Rectal smooth muscle tissue (tissue), 1 donor: ENCODE data around the gene CRTAC1.

Experiments used
- H3K27ac ChIP-seq: one replicate; pipeline ENCODE4 v1.7.0; 2013; ENCODE audit warnings: low read depth, low read length, inconsistent platforms
- H3K27me3 ChIP-seq: one replicate; pipeline ENCODE4 v1.7.0; 2013; ENCODE audit warnings: low read length; ENCODE audit not compliant: control insufficient read depth, insufficient read depth
- H3K36me3 ChIP-seq: one replicate; pipeline ENCODE4 v1.7.0; 2013; ENCODE audit warnings: low read length; ENCODE audit not compliant: control insufficient read depth, insufficient read depth
- H3K4me1 ChIP-seq: one replicate; pipeline ENCODE4 v1.7.0; 2013; ENCODE audit warnings: low read length; ENCODE audit not compliant: control insufficient read depth, insufficient read depth
- H3K4me3 ChIP-seq: one replicate; pipeline ENCODE4 v1.7.0; 2013; ENCODE audit warnings: low read length
- H3K9ac ChIP-seq: one replicate; pipeline ENCODE4 v1.7.0; 2013; ENCODE audit warnings: low read length

The CRTAC1 gene

GRCh38 chr10:98045785-98046389 is 15.5 kb upstream of the CRTAC1 start:
- no peak overlapping the region for H3K27ac ChIP-seq
- no peaks in the 10 kb centered on the region for H3K36me3 ChIP-seq
- no peak overlapping the region for H3K9ac ChIP-seq
- no peaks in the 10 kb centered on the region for H3K4me1 ChIP-seq
- peaks cover 3% of the 10 kb centered on the region for H3K27me3 ChIP-seq
- no peak overlapping the region for H3K4me3 ChIP-seq

- H3K27me3 ChIP-seq = peaks cover 9% of the 10 kb centered on the region
These were observed 11.1 kb upstream of the CRTAC1 start for GRCh38 chr10:98041352-98042043.

GRCh38 chr10:98039690-98040381 is 9.4 kb upstream of the CRTAC1 start:
- H3K4me3 ChIP-seq = no peak overlapping the region
- H3K9ac ChIP-seq = no peak overlapping the region
- no peaks in the 10 kb centered on the region for H3K4me1 ChIP-seq
- no peaks in the 10 kb centered on the region for H3K36me3 ChIP-seq
- H3K27ac ChIP-seq = no peak overlapping the region
- peaks cover 9% of the 10 kb centered on the region for H3K27me3 ChIP-seq

More at GRCh38 chr10:98041352-98042043, 11.1 kb upstream of the CRTAC1 start:
- H3K27ac ChIP-seq = no peak overlapping the region
- no peaks in the 10 kb centered on the region for H3K36me3 ChIP-seq
- H3K9ac ChIP-seq = no peak overlapping the region
- H3K4me3 ChIP-seq = no peak overlapping the region
- H3K4me1 ChIP-seq = no peaks in the 10 kb centered on the region

- no peak overlapping the region for H3K9ac ChIP-seq
- H3K36me3 ChIP-seq = no peaks in the 10 kb centered on the region
- H3K4me1 ChIP-seq = no peaks in the 10 kb centered on the region
- H3K27me3 ChIP-seq = peaks cover 9% of the 10 kb centered on the region
- no peak overlapping the region for H3K27ac ChIP-seq
- H3K4me3 ChIP-seq = no peak overlapping the region
These were observed 7.9 kb upstream of the CRTAC1 start for GRCh38 chr10:98038288-98038687.

GRCh38 chr10:98035599-98035998 is 5.2 kb upstream of the CRTAC1 start:
- no peaks in the 10 kb centered on the region for H3K4me1 ChIP-seq
- no peak overlapping the region for H3K27ac ChIP-seq
- H3K27me3 ChIP-seq = peaks cover 12% of the 10 kb centered on the region
- no peak overlapping the region for H3K4me3 ChIP-seq
- no peaks in the 10 kb centered on the region for H3K36me3 ChIP-seq
- H3K9ac ChIP-seq = no peak overlapping the region

- Histone ChIP-seq H3K27me3 (peaks cover 21% of the 10 kb centered on the region), H3K4me3 (no peak overlapping the region), H3K36me3 (no peaks in the 10 kb centered on the region)
These were observed 3.1 kb upstream of the CRTAC1 start for GRCh38 chr10:98033515-98033914.

GRCh38 chr10:98031440-98031839 is 1.0 kb upstream of the CRTAC1 start:
- H3K27me3 ChIP-seq = peaks cover 26% of the 10 kb centered on the region

More at GRCh38 chr10:98033515-98033914, 3.1 kb upstream of the CRTAC1 start:
- no peak overlapping the region for H3K9ac ChIP-seq
- no peak overlapping the region for H3K27ac ChIP-seq
- H3K4me1 ChIP-seq = peaks cover 3% of the 10 kb centered on the region

GRCh38 chr10:98030991-98031431 is 590 bp upstream of the CRTAC1 start:
- Histone ChIP-seq H3K27me3 (peaks cover 27% of the 10 kb centered on the region), H3K36me3 (no peaks in the 10 kb centered on the region), H3K4me1 (peaks cover 3% of the 10 kb centered on the region), H3K27ac (no peak overlapping the region), H3K9ac (no peak overlapping the region), H3K4me3 (peak overlapping the region; percentile 38)

More at GRCh38 chr10:98031440-98031839, 1.0 kb upstream of the CRTAC1 start:
- H3K9ac ChIP-seq = no peak overlapping the region
- no peak overlapping the region for H3K27ac ChIP-seq
- H3K4me3 ChIP-seq = no peak overlapping the region
- no peaks in the 10 kb centered on the region for H3K36me3 ChIP-seq
- H3K4me1 ChIP-seq = peaks cover 3% of the 10 kb centered on the region

GRCh38 chr10:98029149-98030092 is 1.0 kb downstream of the CRTAC1 start:
- no peak overlapping the region for H3K27ac ChIP-seq
- no peaks in the 10 kb centered on the region for H3K36me3 ChIP-seq
- H3K27me3 ChIP-seq = peaks cover 27% of the 10 kb centered on the region
- peak overlapping the region; percentile 25 for H3K4me3 ChIP-seq
- H3K9ac ChIP-seq = no peak overlapping the region
- peaks cover 3% of the 10 kb centered on the region for H3K4me1 ChIP-seq

- Histone ChIP-seq H3K4me1 (peaks cover 3% of the 10 kb centered on the region), H3K4me3 (no peak overlapping the region), H3K27me3 (peaks cover 27% of the 10 kb centered on the region), H3K27ac (no peak overlapping the region), H3K9ac (no peak overlapping the region), H3K36me3 (no peaks in the 10 kb centered on the region)
These were observed 2.2 kb downstream of the CRTAC1 start for GRCh38 chr10:98028168-98028770.

GRCh38 chr10:98023024-98023423 is 7.4 kb downstream of the CRTAC1 start:
- no peak overlapping the region for H3K4me3 ChIP-seq
- no peak overlapping the region for H3K27ac ChIP-seq
- peaks cover 4% of the 10 kb centered on the region for H3K27me3 ChIP-seq
- H3K4me1 ChIP-seq = no peaks in the 10 kb centered on the region
- H3K36me3 ChIP-seq = no peaks in the 10 kb centered on the region
- H3K9ac ChIP-seq = no peak overlapping the region
